Heart left ventricle (tissue), 16 donors: ENCODE measurements around the gene FRMD4B. TPM values are rescaled to one million over a fixed set of nuclear protein-coding genes. Genes with fewer than 3 reads are reported as not detected.

ENCODE experiments used
- ATAC-seq, 4 donors: fragments of 200-7000 bp; cut with Tn5 transposase; one replicate each; pipeline ENCODE4 v1.9.1; 2020 to 2022; ENCODE audit warnings: moderate library complexity in 4 of 4, mild to moderate bottlenecking in 3 of 4, moderate number of reproducible peaks in 1 of 4
- DNase-seq, 5 donors: peaks; one replicate each; pipeline ENCODE4 v3.0.0-alpha.2; 2020
- H3K27ac ChIP-seq, 12 donors: fragments of 200-600 bp; sonication (generic) in 4 of 12; one replicate each; pipeline versions ENCODE4 v1.5.0 to v1.8.0; 2016 to 2022; ENCODE audit warnings: mild to moderate bottlenecking in 2 of 12
- H3K27me3 ChIP-seq, 9 donors: fragments of 200-600 bp; sonication (generic) in 2 of 9; one replicate each; pipeline versions ENCODE4 v1.5.1 to v1.8.0; 2016 to 2022; ENCODE audit warnings: mild to moderate bottlenecking in 3 of 9
- H3K36me3 ChIP-seq, 9 donors: fragments of 200-600 bp; sonication (generic) in 2 of 9; one replicate each; pipeline versions ENCODE4 v1.5.0 to v1.8.0; 2018 to 2022; ENCODE audit warnings: mild to moderate bottlenecking in 2 of 9
- H3K4me1 ChIP-seq, 12 donors: fragments of 200-600 bp; sonication (generic) in 4 of 12; one replicate each; pipeline versions ENCODE4 v1.5.0 to v1.8.0; 2016 to 2022; ENCODE audit warnings: mild to moderate bottlenecking in 3 of 12
- H3K4me3 ChIP-seq, 12 donors: fragments of 200-600 bp; sonication (generic) in 4 of 12; one replicate each; pipeline versions ENCODE4 v1.5.0 to v1.8.0; 2017 to 2022; ENCODE audit warnings: mild to moderate bottlenecking in 9 of 12, moderate library complexity in 4 of 12
- H3K9me3 ChIP-seq, 12 donors: fragments of 200-600 bp; sonication (generic) in 4 of 12; one replicate each; pipeline versions ENCODE4 v1.5.0 to v1.8.0; 2016 to 2022; ENCODE audit warnings: mild to moderate bottlenecking in 1 of 12
- POLR2A ChIP-seq, 2 donors: fragments of 450-650 bp; IDR thresholded peaks; one replicate each; pipeline ENCODE4 v1.6.1; 2017; ENCODE audit warnings: antibody characterized with exemption in 2 of 2, mild to moderate bottlenecking in 2 of 2, moderate library complexity in 2 of 2
- WGBS, 4 donors: extraction: QIAGEN DNeasy Blood & Tissue Kit in 2 of 4; methylation state at CpG; one replicate each; pipeline versions ENCODE4 v1.1.5 to v1.1.7; 2013 to 2018; 5-methylcytosine and 5-hydroxymethylcytosine counted together
- intact Hi-C, 10 donors: fragments of 100-400 bp; cut with DNase I; formaldehyde crosslinking; loops; one replicate each; pipeline versions ENCODE4 v1.11.1 to v1.14.2; 2022
- polyA plus RNA-seq, 2 donors: library from polyadenylated mRNA; stranded (reverse); fragments of 200-250 nt; gene quantifications; one replicate each; pipeline ENCODE4 v1.2.3, GENCODE V29; 2013
- total RNA-seq, 9 donors: library from RNA; depleted of rRNA in 2 of 9; stranded (reverse); fragments of >200 nt in 2 of 9; fragmentation: NEBNext Ultra II Directional in 3 of 9; extraction: Animal tissue kit (Norgen Biotek cat#: 25700) in 3 of 9; gene quantifications; one replicate each; pipeline versions ENCODE4 v1.1.0 to v1.2.4, GENCODE V29; 2016 to 2023
- TF ChIP-seq, protein P1 (sequence below), 12 donors: fragments of 200-600 bp; sonication (generic) in 4 of 12; IDR thresholded peaks; one replicate each; pipeline versions ENCODE4 v1.5.0 to v1.8.0; 2018 to 2022; ENCODE audit warnings: antibody characterized with exemption in 12 of 12, mild to moderate bottlenecking in 5 of 12
- donor health status: ischemic (EF 13 %, LVEDD 7.1; RV severe dilation, severe dysfunction).
- donor health status: healthy with polysubstance abuse.
- donor health status: DM: no; HTN: yes; CAD: no.
- donor health status: DM: no; HTN: no; CAD: no.
- donor health status: ischemic (EF 25% LVEDD 6.9; RV normal size, moderate dysfunction).
- donor health status: ischemic (EF 25% LVEDD 5.7; RV mildly dilated, moderate dysfunction).
- donor health status: healthy.
- donor health status: DM: yes; HTN: yes; CAD: no.
- donor health status: ischemic (EF 35%, LVEDD 5.7; RV mildly dilated, moderate dysfunction).
- donor health status: nonischemic (EF 11% LVEDD 7.7; RV severe dilation, severe dysfunction).
- donor health status: DM: yes; HTN: yes; CAD: no.
- donor health status: PGD.
- donor health status: ischemic (EF 29% LVEDD 5.4; RV normal size, mild dysfunction).
- donor health status: nonischemic (EF 23%, LVEDD 6.1; RV moderate dilation, normal function).

FRMD4B gene
- total and polyA plus RNA-seq, 11 donors = 3.4 to 42.8 (median 10.9) TPM

DNA sequence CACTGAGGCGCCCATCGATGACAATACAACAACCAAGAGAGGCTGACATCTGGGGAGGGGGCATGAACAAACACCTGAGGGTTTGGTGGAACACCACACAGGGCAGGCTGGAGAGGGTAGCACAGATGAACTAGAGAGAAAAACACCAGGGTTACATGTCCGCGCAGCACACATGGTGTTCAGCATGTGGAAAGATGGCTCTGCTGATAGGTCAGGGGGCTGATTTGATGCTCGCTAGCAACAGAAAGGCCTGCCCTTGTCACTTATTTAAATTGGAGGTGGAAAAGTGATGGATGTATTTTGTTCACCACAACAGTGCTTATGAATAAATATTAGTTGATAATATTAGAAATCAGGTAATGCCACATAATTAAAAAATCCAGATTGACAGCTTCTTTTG, 67.5 kb downstream of the FRMD4B start:
- Histone ChIP-seq H3K36me3 (peaks cover 0 to under 1% (median 0%) of the 10 kb centered on the region in 9 donors), H3K27me3 (no peaks in the 10 kb centered on the region), H3K4me3 (no peak overlapping the region), H3K27ac (peak overlapping the region in 2 of 12 donors; percentile 83 to 90), H3K9me3 (no peaks in the 10 kb centered on the region), H3K4me1 (peaks cover 0 to 56% (median 7%) of the 10 kb centered on the region in 12 donors)
- DNase-seq = no peak
- intact Hi-C loops = no loop called here
- WGBS, 4 donors = 93 to 96% (median 95%) methylated on average over 5 of the region's 5 CpGs
- no peak for ATAC-seq
- TF ChIP-seq POLR2A (IDR thresholded peaks at IDR 0.05) = no peak
- TF ChIP-seq, protein P1, sequence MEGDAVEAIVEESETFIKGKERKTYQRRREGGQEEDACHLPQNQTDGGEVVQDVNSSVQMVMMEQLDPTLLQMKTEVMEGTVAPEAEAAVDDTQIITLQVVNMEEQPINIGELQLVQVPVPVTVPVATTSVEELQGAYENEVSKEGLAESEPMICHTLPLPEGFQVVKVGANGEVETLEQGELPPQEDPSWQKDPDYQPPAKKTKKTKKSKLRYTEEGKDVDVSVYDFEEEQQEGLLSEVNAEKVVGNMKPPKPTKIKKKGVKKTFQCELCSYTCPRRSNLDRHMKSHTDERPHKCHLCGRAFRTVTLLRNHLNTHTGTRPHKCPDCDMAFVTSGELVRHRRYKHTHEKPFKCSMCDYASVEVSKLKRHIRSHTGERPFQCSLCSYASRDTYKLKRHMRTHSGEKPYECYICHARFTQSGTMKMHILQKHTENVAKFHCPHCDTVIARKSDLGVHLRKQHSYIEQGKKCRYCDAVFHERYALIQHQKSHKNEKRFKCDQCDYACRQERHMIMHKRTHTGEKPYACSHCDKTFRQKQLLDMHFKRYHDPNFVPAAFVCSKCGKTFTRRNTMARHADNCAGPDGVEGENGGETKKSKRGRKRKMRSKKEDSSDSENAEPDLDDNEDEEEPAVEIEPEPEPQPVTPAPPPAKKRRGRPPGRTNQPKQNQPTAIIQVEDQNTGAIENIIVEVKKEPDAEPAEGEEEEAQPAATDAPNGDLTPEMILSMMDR (IDR thresholded peaks at IDR 0.05) = no peak

DNA sequence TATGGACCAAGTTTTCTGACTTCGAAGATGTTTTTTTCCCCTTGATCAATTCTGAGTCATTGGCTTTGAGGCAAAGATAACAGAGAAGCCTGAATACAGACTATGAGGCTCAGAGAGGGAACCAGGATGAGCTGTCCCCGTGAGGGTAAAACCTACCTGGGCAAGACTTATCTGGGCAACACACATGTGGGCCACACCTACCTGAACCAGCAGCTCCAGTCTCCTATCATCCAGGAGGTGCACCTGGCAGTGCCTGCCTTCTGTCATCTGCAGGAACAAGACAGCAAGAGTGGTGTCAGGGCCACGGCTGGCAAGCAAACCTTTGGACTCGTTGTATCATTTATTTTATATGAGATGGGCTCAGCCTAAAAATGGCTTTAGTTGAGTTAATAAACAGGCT, 72.6 kb downstream of the FRMD4B start:
- peaks cover 0 to 38% (median 12%) of the 10 kb centered on the region in 9 donors for H3K36me3 ChIP-seq
- DNase-seq = no peak
- intact Hi-C loops = loop anchor here in 1 of 10 donors (5.0 kb wide), 1 partner anchor 359 kb away; no protein-coding TSS in a partner anchor

DNA sequence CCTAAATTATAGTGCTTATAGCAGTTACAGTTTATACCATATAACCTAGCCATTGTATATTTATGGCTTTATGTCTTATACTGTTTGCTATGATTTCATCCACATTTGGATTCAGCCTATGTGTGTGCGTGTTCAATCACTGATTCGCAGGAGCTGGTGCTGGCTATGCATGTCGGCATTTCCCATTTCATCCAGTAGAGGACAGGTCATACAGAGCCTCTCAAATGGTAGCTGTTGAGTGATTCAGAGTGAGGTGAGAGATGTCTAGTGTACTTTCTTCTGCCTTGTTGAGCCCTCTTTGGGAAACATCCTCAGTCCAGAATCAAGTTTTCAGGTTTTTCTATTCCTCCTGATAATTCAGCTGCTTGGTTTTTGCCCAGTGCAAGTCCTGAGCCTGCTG, 76.1 kb downstream of the FRMD4B start:
- no peaks in the 10 kb centered on the region for H3K27me3 ChIP-seq
- ATAC-seq = peak in 3 of 4 donors; percentile 21 to 52 (median 38)
- no peak overlapping the region for H3K27ac ChIP-seq
- TF ChIP-seq, protein P1 (IDR thresholded peaks at IDR 0.05) = peak; percentile 28 to 65 (median 44)
- no peak for TF ChIP-seq POLR2A (IDR thresholded peaks at IDR 0.05)
- 51 to 60% (median 57%) methylated on average over 3 of the region's 3 CpGs for WGBS, 4 donors
- no peak overlapping the region for H3K4me3 ChIP-seq
- intact Hi-C loops = loop anchor here (5.0 kb wide), 4 partner anchors 102 to 362 kb away; no protein-coding TSS in a partner anchor
- peaks cover 0 to 21% (median 7%) of the 10 kb centered on the region in 12 donors for H3K4me1 ChIP-seq
- no peaks in the 10 kb centered on the region for H3K9me3 ChIP-seq
- DNase-seq = no peak
- H3K36me3 ChIP-seq = peaks cover 0 to 43% (median 12%) of the 10 kb centered on the region in 9 donors

More for the DNA sequence above, 72.6 kb downstream of the FRMD4B start:
- Histone ChIP-seq H3K9me3 (no peaks in the 10 kb centered on the region), H3K27me3 (no peaks in the 10 kb centered on the region), H3K4me3 (no peak overlapping the region), H3K27ac (no peak overlapping the region), H3K4me1 (peaks cover 0 to 7% (median 0%) of the 10 kb centered on the region in 12 donors)
- 63 to 84% (median 73%) methylated on average over 4 of the region's 4 CpGs for WGBS, 4 donors
- no peak for TF ChIP-seq POLR2A (IDR thresholded peaks at IDR 0.05)
- TF ChIP-seq, protein P1 (IDR thresholded peaks at IDR 0.05) = no peak
- ATAC-seq = no peak

DNA sequence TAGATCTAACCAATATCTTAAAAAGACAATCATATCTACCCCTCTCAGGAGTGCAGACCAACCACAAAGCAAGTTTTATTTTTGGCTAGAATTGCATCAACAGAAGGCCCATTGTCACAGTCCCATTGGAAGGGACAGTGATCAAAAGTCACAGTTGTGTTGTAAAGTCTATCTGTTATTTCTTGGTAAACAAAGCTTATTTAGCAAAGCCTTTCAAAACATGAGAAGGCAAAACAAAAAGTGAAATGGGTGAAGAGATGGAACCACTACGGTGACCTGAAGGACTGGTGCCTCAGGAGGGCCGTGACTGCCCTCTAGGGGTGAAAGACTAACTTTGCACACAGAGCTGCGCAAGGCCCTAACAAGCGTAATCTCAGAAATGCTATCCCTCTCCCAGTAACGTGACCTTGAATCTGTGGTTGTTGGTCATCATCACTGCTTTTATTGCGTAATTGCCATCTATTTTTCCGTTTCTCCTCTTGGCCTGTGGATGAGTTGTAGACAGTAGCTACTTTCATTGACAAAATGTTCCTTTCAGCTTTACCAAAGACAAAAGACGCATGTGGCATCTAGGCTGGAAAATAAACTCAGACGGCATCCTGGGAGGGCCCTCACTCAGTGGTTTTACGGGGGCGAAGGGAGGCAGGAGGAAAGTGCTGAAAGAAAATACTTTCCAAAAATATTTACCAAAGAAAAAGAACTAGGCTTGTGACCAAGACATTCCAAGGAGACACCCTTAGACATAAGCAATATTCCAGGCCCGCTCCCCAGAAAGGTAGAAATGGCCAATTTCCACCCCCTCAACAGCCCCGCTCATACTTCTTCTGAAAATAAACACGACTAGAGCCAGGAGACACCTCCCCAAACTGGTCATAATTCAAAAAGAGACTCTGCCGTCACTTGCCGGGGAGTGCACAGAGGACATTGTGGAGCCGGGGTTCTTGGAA, 79.4 kb downstream of the FRMD4B start:
- peak; percentile 66 to 82 (median 78) for DNase-seq
- WGBS, 4 donors = 34 to 37% (median 37%) methylated on average over 17 of the region's 17 CpGs
- H3K36me3 ChIP-seq = peaks cover 0 to 35% (median 0%) of the 10 kb centered on the region in 9 donors
- intact Hi-C loops = loop anchor here (1.0 to 5.0 kb wide), 6 partner anchors 106 to 366 kb away; no protein-coding TSS in a partner anchor
- H3K27ac ChIP-seq = peak overlapping the region in 10 of 12 donors; percentile 26 to 83 (median 70)
- peak; percentile 80 to 98 (median 94) for ATAC-seq
- no peaks in the 10 kb centered on the region for H3K9me3 ChIP-seq
- H3K4me1 ChIP-seq = peaks cover 0 to 21% (median 7%) of the 10 kb centered on the region in 12 donors
- H3K4me3 ChIP-seq = no peak overlapping the region
- TF ChIP-seq, protein P1 (IDR thresholded peaks at IDR 0.05) = peak; percentile 88 to 99 (median 94)
- no peak for TF ChIP-seq POLR2A (IDR thresholded peaks at IDR 0.05)
- H3K27me3 ChIP-seq = no peaks in the 10 kb centered on the region
